Caco-2 (cell line): ENCODE measurements around the gene HMCES. TPM values are rescaled to one million over a fixed set of nuclear protein-coding genes. Genes with fewer than 3 reads are reported as not detected.

Source experiments
- BruUV-seq: library from RNA; stranded (reverse); fragments of 400-500 nt; replicated peaks from 2 replicates; lab custom pipeline; 2021; lab: Mats Ljungman, UMichigan
- CTCF ChIA-PET: fragments of 300-600 bp; sonication (Branson Sonifier 250); formaldehyde crosslinking; loops from one replicate; lab custom pipeline; 2022; ENCODE audit warnings: antibody characterized with exemption; lab: Charles Lee
- POLR2A ChIA-PET: fragments of 300-600 bp; sonication (Branson Sonifier 250); formaldehyde crosslinking; loops from one replicate; lab custom pipeline; 2022; ENCODE audit warnings: antibody characterized with exemption; lab: Charles Lee
- DNase-seq, 2 experiments: peaks; one replicate each; pipeline versions ENCODE4 v3.0.0 to v3.0.0-alpha.2; 2020 to 2022
- H3K27me3 ChIP-seq: replicated peaks from 2 replicates; pipeline ENCODE4 v1.6.0; 2011; ENCODE audit warnings: low read length; ENCODE audit not compliant: control insufficient read depth, insufficient read depth
- H3K36me3 ChIP-seq: 2 replicates; pipeline ENCODE4 v1.5.1; 2011; ENCODE audit warnings: low read length; ENCODE audit not compliant: control insufficient read depth, insufficient read depth
- H3K4me1 ChIP-seq: fragments of 250-450 bp; sonication (Bioruptor Pico); 2 replicates; pipeline ENCODE4 v1.5.1; 2020; ENCODE audit warnings: mild to moderate bottlenecking
- H3K4me3 ChIP-seq: 2 replicates; pipeline ENCODE4 v1.5.1; 2011; ENCODE audit warnings: low read depth, mild to moderate bottlenecking, control low read depth, low read length
- H3K9me3 ChIP-seq: fragments of 250-450 bp; sonication (Bioruptor Pico); 2 replicates; pipeline ENCODE4 v1.5.1; 2020; ENCODE audit warnings: mild to moderate bottlenecking, moderate library complexity
- H3K27ac Mint-ChIP-seq: one replicate; pipeline ENCODE4 v1.8.0; 2022; ENCODE audit warnings: mixed read lengths; ENCODE audit not compliant: unreplicated experiment
- H3K27me3 Mint-ChIP-seq: one replicate; pipeline ENCODE4 v1.8.0; 2022; ENCODE audit warnings: mixed read lengths; ENCODE audit not compliant: insufficient read depth, unreplicated experiment
- H3K36me3 Mint-ChIP-seq: one replicate; pipeline ENCODE4 v1.8.0; 2022; ENCODE audit warnings: mild to moderate bottlenecking, mixed read lengths; ENCODE audit not compliant: insufficient read depth, unreplicated experiment
- H3K4me1 Mint-ChIP-seq: one replicate; pipeline ENCODE4 v1.8.0; 2022; ENCODE audit warnings: low read depth, mixed read lengths; ENCODE audit not compliant: unreplicated experiment
- H3K4me3 Mint-ChIP-seq: one replicate; pipeline ENCODE4 v1.8.0; 2022; ENCODE audit warnings: mild to moderate bottlenecking, moderate library complexity, mixed read lengths; ENCODE audit not compliant: unreplicated experiment
- H3K9me3 Mint-ChIP-seq: one replicate; pipeline ENCODE4 v1.8.0; 2022; ENCODE audit warnings: mixed read lengths; ENCODE audit not compliant: unreplicated experiment
- CTCF ChIP-seq, 2 experiments: fragments of 200-600 bp in 1 of 2; IDR thresholded peaks; 1 replicate in 1 of 2; 2 replicates in 1 of 2; pipeline versions ENCODE4 v1.5.1 to v1.8.0; 2011 to 2022; ENCODE audit warnings: antibody characterized with exemption in 1 of 2, control low read depth in 1 of 2, inconsistent platforms in 1 of 2, low read depth in 1 of 2, low read length in 1 of 2, mild to moderate bottlenecking in 1 of 2, moderate library complexity in 1 of 2; ENCODE audit not compliant: insufficient read depth in 1 of 2, severe bottlenecking in 1 of 2, unreplicated experiment in 1 of 2
- intact Hi-C: fragments of 100-400 bp; cut with micrococcal nuclease; formaldehyde crosslinking; loops from one replicate; pipeline ENCODE4 v1.10.0; 2022; ENCODE audit not compliant: unreplicated experiment
- total RNA-seq: library from RNA; stranded (reverse); gene quantifications from 2 replicates; pipeline ENCODE4 v1.2.3, GENCODE V29; 2022

The HMCES gene
- total RNA-seq, 1 experiment from 2014 or later, result 47.7 TPM

DNA sequence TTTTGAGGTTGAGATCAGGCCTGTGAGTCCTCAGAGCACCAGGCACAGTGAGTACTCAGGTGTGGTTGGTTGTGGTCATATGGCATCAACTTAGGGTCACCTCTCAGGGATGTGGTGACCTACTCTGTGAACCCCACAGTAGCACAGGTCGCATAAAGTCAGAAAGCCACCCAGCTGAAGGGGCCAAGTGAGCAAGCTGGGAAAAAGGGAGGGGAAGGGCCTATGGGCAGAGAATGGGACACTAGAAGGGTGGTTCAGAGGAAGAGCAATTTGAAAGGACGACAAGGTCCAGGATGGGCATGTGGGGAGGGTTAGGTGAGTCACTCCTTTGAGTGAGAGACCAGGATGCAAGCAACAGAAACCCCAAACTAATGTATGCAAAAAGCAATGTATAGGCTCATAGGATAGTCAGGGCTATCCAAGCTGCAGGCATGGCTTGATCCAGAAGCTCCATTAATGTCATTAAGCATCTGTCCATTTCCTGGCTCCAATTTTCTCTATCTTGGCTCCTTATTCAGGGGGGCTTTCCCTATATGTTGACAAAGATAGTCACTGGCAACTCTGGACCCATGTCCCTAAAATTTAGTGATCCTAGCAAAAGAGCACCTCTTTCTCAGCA is 33.5 kb downstream of the HMCES start:
- Histone ChIP-seq H3K27me3 (no peaks in the 10 kb centered on the region), H3K4me1 (peaks cover 24% of the 10 kb centered on the region), H3K9me3 (no peaks in the 10 kb centered on the region), H3K36me3 (0 out of 2 replicates have a peak, but pooled peaks cover under 1% of the 10 kb centered on the region), H3K4me3 (no peak overlapping the region)
- intact Hi-C loops, result loop anchor here (10.0 kb wide), 1 partner anchor 187 kb away; the partner anchor contains the start of gene RAB43
- TF ChIP-seq CTCF (IDR thresholded peaks at IDR 0.05; ENCODE audit: insufficient read depth in 1 of 2, low read depth in 1 of 2, low read length in 1 of 2, severe bottlenecking in 1 of 2, unreplicated experiment in 1 of 2), result no peak
- H3K4me1 Mint-ChIP-seq, result peaks cover 18% of the 10 kb centered on the region
- DNase-seq, result no peak
- H3K27ac Mint-ChIP-seq, result peak overlapping the region; percentile 19
- BruUV-seq, result no TSS peak
- CTCF ChIA-PET, result no interaction called here
- no peaks in the 10 kb centered on the region for H3K27me3 Mint-ChIP-seq
- POLR2A ChIA-PET, result no interaction called here
- H3K4me3 Mint-ChIP-seq, result no peak overlapping the region
- H3K36me3 Mint-ChIP-seq, result peaks cover 46% of the 10 kb centered on the region
- H3K9me3 Mint-ChIP-seq, result no peaks in the 10 kb centered on the region

DNA sequence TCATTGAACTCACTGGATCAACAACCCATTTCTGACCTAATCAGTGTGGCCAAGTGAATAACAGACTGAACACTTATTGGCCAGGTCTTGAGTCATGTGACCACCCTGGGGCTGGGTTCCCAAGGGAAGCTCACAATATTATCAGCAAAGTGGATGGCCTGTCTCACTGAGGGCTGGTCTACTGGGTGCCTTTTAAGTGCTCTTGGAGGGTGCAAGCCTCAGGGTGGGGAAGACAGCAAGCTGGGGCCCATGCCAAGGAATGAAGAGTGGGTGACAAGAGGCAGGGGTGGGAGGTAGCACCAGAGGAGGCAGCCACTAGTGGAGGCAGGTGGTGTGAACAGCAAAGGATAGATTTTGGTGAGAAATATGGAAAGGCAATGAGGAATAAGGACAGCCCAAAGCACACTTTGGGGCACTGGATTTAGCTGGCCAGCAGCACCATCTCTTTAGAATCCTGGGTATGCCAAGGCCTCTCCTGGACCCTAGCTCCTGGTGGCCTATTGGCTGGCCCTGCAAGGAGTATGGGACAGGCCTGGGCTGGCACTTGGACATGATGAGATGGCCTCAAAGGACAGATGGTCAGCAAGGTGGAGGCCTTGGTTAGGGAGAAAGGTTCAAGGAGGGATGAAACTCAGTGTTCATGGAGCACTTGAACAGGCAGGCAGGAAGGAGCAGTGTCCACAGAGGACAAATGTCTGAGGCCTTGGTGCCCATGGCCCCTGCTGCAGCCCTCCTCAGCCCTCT is 34.2 kb downstream of the HMCES start:
- H3K27ac Mint-ChIP-seq, result peak overlapping the region; percentile 19
- ChIA-PET POLR2A (no interaction called here), CTCF (no interaction called here)
- peaks cover 18% of the 10 kb centered on the region for H3K4me1 Mint-ChIP-seq
- no peak for TF ChIP-seq CTCF (IDR thresholded peaks at IDR 0.05; ENCODE audit: insufficient read depth in 1 of 2, low read depth in 1 of 2, low read length in 1 of 2, severe bottlenecking in 1 of 2, unreplicated experiment in 1 of 2)
- Histone ChIP-seq H3K36me3 (no peaks in the 10 kb centered on the region), H3K27me3 (no peaks in the 10 kb centered on the region), H3K4me3 (no peak overlapping the region), H3K9me3 (no peaks in the 10 kb centered on the region), H3K4me1 (peaks cover 24% of the 10 kb centered on the region)
- no peaks in the 10 kb centered on the region for H3K9me3 Mint-ChIP-seq
- intact Hi-C loops, result loop anchor here (10.0 kb wide), 1 partner anchor 188 kb away; the partner anchor contains the start of gene RAB43
- H3K27me3 Mint-ChIP-seq, result no peaks in the 10 kb centered on the region
- no peak for DNase-seq
- no TSS peak for BruUV-seq
- peaks cover 46% of the 10 kb centered on the region for H3K36me3 Mint-ChIP-seq
- H3K4me3 Mint-ChIP-seq, result no peak overlapping the region

GRCh38 chr3:129313415-129313664 is 34.7 kb downstream of the HMCES start:
- Mint-ChIP-seq H3K36me3 (peaks cover 46% of the 10 kb centered on the region), H3K4me1 (peaks cover 18% of the 10 kb centered on the region), H3K4me3 (peak overlapping the region; percentile 89), H3K9me3 (no peaks in the 10 kb centered on the region), H3K27me3 (no peaks in the 10 kb centered on the region), H3K27ac (peak overlapping the region; percentile 19)
- DNase-seq, result no peak
- ChIA-PET CTCF (no interaction called here), POLR2A (no interaction called here)
- no TSS peak for BruUV-seq
- no peaks in the 10 kb centered on the region for H3K27me3 ChIP-seq
- H3K36me3 ChIP-seq, result no peaks in the 10 kb centered on the region
- peaks cover 24% of the 10 kb centered on the region for H3K4me1 ChIP-seq
- no peak overlapping the region for H3K4me3 ChIP-seq
- no peaks in the 10 kb centered on the region for H3K9me3 ChIP-seq
- no peak for TF ChIP-seq CTCF (IDR thresholded peaks at IDR 0.05; ENCODE audit: insufficient read depth in 1 of 2, low read depth in 1 of 2, low read length in 1 of 2, severe bottlenecking in 1 of 2, unreplicated experiment in 1 of 2)
- intact Hi-C loops, result loop anchor here (10.0 kb wide), 1 partner anchor 189 kb away; the partner anchor contains the start of gene RAB43
